ENCODE results near the gene VPS4A.

DNA sequence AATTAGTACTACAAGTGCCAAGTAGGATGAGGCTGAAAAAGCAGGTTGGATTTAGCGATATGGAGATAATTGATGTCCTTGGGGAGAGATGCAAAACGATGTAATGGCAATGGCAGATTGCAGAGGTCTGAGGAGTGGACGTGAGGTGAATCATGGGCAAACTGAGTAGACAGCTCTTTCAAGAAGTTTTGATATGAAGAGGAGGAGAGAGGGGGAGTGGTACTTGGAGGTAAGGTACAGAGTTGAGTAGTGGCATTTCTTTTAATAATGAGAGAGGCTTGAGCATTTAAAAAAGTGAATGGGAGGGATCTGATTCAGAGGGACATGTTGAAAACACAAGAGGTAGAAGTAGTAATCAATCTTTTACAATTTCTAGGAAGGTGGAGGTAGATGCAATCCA lies 17.7 kb upstream of the VPS4A start:
- no peak for TF ChIP-seq POLR2A (IDR thresholded peaks at IDR 0.05)
- no peak for TF ChIP-seq CTCF (IDR thresholded peaks at IDR 0.05)
- no peak for TF ChIP-seq POLR2AphosphoS5 (IDR thresholded peaks at IDR 0.05)
